Subcutaneous abdominal adipose tissue (tissue), 5 donors: Measurements from ENCODE around the gene IVL.

Experiments used
- H3K27ac ChIP-seq: one replicate; pipeline ENCODE4 v1.7.0; 2013; ENCODE audit warnings: low read depth, mild to moderate bottlenecking, inconsistent platforms, low read length, moderate library complexity
- H3K27me3 ChIP-seq, 5 donors: one replicate each; pipeline ENCODE4 v1.7.0; 2013; ENCODE audit warnings: low read length in 5 of 5, inconsistent platforms in 1 of 5; ENCODE audit not compliant: control insufficient read depth in 5 of 5, insufficient read depth in 4 of 5
- H3K36me3 ChIP-seq, 5 donors: one replicate each; pipeline ENCODE4 v1.7.0; 2013; ENCODE audit warnings: low read length in 5 of 5; ENCODE audit not compliant: control insufficient read depth in 5 of 5, insufficient read depth in 5 of 5
- H3K4me1 ChIP-seq, 5 donors: one replicate each; pipeline ENCODE4 v1.7.0; 2013; ENCODE audit warnings: low read length in 5 of 5, mild to moderate bottlenecking in 3 of 5, moderate library complexity in 1 of 5; ENCODE audit not compliant: control insufficient read depth in 5 of 5, insufficient read depth in 5 of 5
- H3K4me3 ChIP-seq, 5 donors: one replicate each; pipeline ENCODE4 v1.7.0; 2013; ENCODE audit warnings: low read length in 5 of 5, low read depth in 1 of 5
- H3K9ac ChIP-seq, 5 donors: one replicate each; pipeline ENCODE4 v1.7.0; 2013; ENCODE audit warnings: low read length in 5 of 5, mild to moderate bottlenecking in 4 of 5, moderate library complexity in 3 of 5
- H3K9me3 ChIP-seq, 5 donors: one replicate each; pipeline ENCODE4 v1.7.0; 2013; ENCODE audit warnings: low read length in 5 of 5; ENCODE audit not compliant: control insufficient read depth in 5 of 5
- donor health status: healthy.
- donor health status: healthy.
- donor health status: healthy.
- donor health status: healthy.
- donor health status: healthy.

IVL gene

DNA sequence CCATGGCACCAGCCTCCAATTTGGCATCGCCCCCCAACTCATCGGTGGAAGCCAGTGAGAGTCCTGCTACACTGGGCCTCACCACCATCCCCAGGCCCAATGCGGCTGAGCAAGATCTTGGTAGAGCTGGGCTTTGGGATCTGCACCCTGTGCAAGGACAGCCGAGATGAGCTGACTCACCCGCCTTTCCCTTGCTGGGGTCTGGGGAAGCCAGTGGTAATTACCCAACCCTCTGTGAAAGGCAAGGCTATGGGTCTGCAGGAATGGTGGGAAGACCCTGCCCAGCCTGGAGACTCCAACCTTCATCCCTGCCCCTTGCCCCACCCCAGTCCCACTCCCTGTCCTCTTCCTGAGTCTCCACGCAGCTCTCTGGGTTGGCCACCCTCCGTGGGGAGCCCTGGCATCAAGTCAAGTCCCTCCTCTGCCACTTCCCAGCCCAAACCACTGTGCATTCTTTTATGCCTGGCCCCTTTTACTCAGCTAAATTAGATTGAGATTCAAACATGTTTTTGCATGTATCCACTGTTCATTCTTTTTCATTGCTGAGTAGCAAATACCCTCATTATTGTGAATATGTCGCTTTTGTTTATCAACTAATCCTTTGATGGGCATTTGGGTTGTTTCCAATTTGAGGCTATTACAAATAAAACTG, 21.5 kb upstream of the IVL start:
- no peak overlapping the region for H3K9ac ChIP-seq
- H3K36me3 ChIP-seq = no peaks in the 10 kb centered on the region
- H3K27me3 ChIP-seq = peaks cover 0 to 2% (median 0%) of the 10 kb centered on the region in 5 donors
- H3K27ac ChIP-seq = no peak overlapping the region
- no peaks in the 10 kb centered on the region for H3K4me1 ChIP-seq
- no peak overlapping the region for H3K4me3 ChIP-seq
- no peaks in the 10 kb centered on the region for H3K9me3 ChIP-seq

DNA sequence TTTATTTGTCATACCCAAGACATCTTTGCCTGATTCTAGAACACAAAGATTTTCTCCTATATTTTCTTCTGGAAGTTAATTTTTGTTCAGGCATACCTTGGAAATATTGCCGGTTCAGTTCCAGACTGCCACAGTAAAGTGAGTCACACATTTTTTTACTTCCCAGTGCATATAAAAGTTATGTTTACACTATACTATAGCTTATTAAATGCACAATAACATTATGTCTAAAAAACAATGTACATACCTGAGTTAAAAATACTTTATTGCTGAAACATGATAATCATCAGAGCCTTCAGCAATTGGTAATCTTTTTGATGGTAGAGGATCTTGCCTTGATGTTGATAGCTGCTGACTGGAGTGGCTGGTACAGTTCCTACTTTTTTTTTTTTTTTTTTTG, 20.2 kb upstream of the IVL start:
- no peak overlapping the region for H3K4me3 ChIP-seq

DNA sequence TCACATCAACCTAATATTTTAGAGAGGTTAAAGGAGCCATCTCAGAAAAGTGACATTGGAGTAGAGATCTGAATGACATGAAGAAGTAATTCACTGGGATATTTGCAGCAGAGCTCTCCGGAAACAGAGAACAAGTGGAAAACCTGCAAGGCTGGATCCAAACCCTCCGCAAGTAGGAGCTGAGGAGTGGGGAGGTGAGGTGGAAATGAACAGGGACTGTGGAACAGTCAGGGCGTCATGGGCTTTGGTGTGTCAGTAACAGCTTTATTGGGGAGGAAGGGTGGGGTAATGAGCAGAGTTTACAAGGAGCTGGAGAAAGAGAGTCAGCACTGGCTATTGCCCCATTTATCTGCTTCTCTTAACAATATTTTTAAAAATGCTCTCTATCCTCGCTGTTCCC, 9.3 kb upstream of the IVL start:
- Histone ChIP-seq H3K9me3 (no peaks in the 10 kb centered on the region), H3K9ac (no peak overlapping the region), H3K4me3 (no peak overlapping the region), H3K27me3 (peaks cover 0 to 4% (median 0%) of the 10 kb centered on the region in 5 donors), H3K27ac (no peak overlapping the region), H3K36me3 (no peaks in the 10 kb centered on the region), H3K4me1 (no peaks in the 10 kb centered on the region)

More for the DNA sequence above, 20.2 kb upstream of the IVL start:
- Histone ChIP-seq H3K4me1 (no peaks in the 10 kb centered on the region), H3K36me3 (no peaks in the 10 kb centered on the region), H3K9me3 (no peaks in the 10 kb centered on the region), H3K27ac (no peak overlapping the region), H3K9ac (no peak overlapping the region), H3K27me3 (peaks cover 0 to 2% (median 0%) of the 10 kb centered on the region in 5 donors)

DNA sequence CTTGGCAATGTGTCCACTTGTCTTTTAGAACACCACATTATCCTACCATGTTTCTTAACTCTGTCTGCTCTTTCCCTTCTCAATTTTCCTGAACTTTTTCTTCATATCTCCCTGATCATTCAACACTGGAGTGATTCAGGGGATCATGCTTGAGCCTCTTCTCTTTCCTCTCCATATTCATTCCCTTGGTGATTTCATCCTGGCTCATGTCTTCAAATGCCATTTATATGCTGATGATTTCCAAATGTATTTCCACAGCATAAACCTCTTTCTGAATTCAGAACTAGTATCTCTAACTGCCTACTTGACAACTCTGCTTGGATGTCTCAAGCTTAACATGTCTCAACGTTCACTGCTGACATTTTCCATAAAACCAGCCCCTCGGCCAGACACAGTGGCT, 8.5 kb upstream of the IVL start:
- H3K4me3 ChIP-seq = no peak overlapping the region
- H3K9me3 ChIP-seq = no peaks in the 10 kb centered on the region
- H3K4me1 ChIP-seq = no peaks in the 10 kb centered on the region
- no peak overlapping the region for H3K9ac ChIP-seq
- H3K27me3 ChIP-seq = peaks cover 0 to 4% (median 0%) of the 10 kb centered on the region in 5 donors
- H3K27ac ChIP-seq = no peak overlapping the region
- H3K36me3 ChIP-seq = no peaks in the 10 kb centered on the region

- Histone ChIP-seq H3K4me3 (no peak overlapping the region), H3K27me3 (peaks cover 0 to 3% (median 2%) of the 10 kb centered on the region in 5 donors), H3K4me1 (no peaks in the 10 kb centered on the region), H3K36me3 (no peaks in the 10 kb centered on the region), H3K9me3 (peaks cover 0 to 3% (median 0%) of the 10 kb centered on the region in 5 donors), H3K9ac (no peak overlapping the region), H3K27ac (no peak overlapping the region)
These were observed 6.7 kb upstream of the IVL start for GRCh38 chr1:152901631-152902030.

DNA sequence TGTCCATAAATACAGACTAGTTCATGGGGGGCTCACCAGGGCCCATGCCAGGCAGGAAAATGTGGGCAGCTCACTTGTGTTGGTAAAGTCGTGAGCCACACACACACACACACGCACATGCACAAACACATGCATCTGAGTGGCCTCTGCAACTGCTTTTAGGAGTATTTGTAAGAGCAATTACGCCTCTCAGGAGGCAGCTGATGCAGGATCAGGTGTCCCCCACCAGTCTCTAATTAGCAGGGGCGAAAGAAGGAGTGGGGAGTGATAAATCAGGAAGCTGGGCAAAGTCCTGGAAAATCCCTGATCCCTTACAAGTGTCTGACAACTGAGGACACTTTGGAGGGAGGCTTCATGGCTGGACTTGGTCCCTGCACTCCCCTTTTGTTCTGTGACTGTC, 5.7 kb upstream of the IVL start:
- Histone ChIP-seq H3K9ac (no peak overlapping the region), H3K4me1 (no peaks in the 10 kb centered on the region), H3K27me3 (peaks cover 0 to 3% (median 0%) of the 10 kb centered on the region in 5 donors), H3K36me3 (no peaks in the 10 kb centered on the region), H3K4me3 (no peak overlapping the region), H3K27ac (no peak overlapping the region), H3K9me3 (peaks cover 0 to 3% (median 0%) of the 10 kb centered on the region in 5 donors)

DNA sequence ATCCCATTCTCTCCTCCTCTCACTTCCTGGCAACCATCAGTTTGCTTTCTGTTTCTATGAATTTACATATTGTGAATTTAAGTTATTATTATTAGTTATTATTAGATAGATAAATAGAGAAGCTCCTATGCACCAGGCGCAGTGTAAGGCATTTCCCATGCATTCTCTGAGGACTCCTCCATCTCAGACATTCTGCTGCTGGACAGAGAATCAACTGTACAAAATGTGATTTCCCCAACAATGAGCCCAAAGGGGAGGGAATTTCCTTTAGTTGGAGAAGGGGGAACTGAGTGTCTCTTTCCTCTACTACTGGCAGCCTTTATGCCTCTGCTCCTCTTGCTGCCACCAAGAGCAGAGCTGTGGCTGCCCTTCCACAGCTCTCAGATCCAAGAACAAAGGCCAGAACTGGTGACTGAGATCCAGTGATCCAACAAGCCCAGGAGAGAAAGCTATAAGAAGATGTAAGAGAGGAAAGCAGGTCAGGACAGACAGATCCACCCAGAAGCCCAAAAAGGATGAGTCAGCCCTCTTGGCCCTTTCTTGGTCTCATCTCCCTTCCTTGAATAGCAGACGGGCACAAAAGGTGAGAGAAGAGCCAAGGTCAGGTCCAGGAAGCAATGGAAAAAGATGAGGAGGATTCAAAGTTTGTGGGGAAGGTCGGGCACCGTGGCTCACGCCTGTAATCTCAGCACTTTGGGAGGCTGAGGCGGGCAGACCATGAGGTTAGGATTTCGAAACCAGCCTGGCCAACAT, 3.5 kb upstream of the IVL start:
- Histone ChIP-seq H3K27ac (no peak overlapping the region), H3K27me3 (peaks cover 0 to 7% (median 3%) of the 10 kb centered on the region in 5 donors)

GRCh38 chr1:152906023-152906565, 2.3 kb upstream of the IVL start:
- Histone ChIP-seq H3K27me3 (peaks cover 0 to 14% (median 10%) of the 10 kb centered on the region in 5 donors), H3K9me3 (peaks cover 0 to 13% (median 7%) of the 10 kb centered on the region in 5 donors), H3K4me3 (no peak overlapping the region), H3K4me1 (no peaks in the 10 kb centered on the region), H3K27ac (no peak overlapping the region), H3K36me3 (no peaks in the 10 kb centered on the region), H3K9ac (no peak overlapping the region)

More for the DNA sequence above, 3.5 kb upstream of the IVL start:
- H3K9ac ChIP-seq = no peak overlapping the region
- H3K4me1 ChIP-seq = no peaks in the 10 kb centered on the region
- no peaks in the 10 kb centered on the region for H3K36me3 ChIP-seq
- peaks cover 0 to 3% (median 0%) of the 10 kb centered on the region in 5 donors for H3K9me3 ChIP-seq
- no peak overlapping the region for H3K4me3 ChIP-seq

DNA sequence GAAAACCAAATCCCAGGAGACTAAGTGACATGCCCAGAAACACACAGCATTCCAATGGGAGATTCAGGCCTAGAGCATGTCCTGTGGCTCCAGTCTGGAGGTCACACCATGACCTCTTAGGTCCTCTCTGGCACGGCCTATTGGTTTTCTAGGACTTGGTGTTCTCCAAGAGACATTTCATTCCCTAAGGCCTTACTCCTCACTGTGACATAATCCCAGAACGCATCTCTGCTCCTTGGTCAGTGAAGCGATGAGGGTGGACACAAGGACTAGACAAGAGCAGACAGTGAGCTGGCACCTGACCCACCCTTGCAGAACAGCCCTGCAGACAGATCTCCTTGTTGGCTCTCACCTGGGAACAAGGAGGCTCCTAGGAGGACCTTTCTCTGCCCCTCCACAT, 860 bp downstream of the IVL start:
- Histone ChIP-seq H3K27ac (no peak overlapping the region), H3K36me3 (no peaks in the 10 kb centered on the region), H3K4me1 (no peaks in the 10 kb centered on the region), H3K9me3 (peaks cover 0 to 14% (median 10%) of the 10 kb centered on the region in 5 donors), H3K9ac (no peak overlapping the region), H3K4me3 (no peak overlapping the region), H3K27me3 (peaks cover 0 to 17% (median 10%) of the 10 kb centered on the region in 5 donors)

DNA sequence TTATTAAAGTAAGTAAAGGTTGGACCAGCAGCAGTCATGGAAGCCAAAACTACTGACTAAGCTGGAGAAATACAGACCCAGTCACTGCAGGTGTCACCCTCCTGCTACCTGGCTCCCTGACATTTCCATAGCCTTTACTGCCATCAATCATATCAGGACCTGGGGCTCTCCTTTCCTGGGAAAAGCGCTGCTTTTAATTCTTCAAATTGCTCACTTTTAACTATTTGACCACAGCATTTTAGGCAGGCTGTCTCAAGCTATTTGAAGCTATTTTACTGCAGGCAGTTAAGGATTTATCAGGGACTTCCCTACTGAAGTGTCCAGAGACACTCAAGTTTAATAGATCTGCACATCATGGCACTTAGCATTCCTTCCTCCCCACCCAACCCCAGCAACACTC, 4.1 kb downstream of the IVL start:
- H3K9ac ChIP-seq = no peak overlapping the region
- H3K4me3 ChIP-seq = no peak overlapping the region
- no peaks in the 10 kb centered on the region for H3K4me1 ChIP-seq
- no peak overlapping the region for H3K27ac ChIP-seq
- H3K9me3 ChIP-seq = peaks cover 0 to 20% (median 8%) of the 10 kb centered on the region in 5 donors
- no peaks in the 10 kb centered on the region for H3K36me3 ChIP-seq
- H3K27me3 ChIP-seq = peaks cover 0 to 14% (median 9%) of the 10 kb centered on the region in 5 donors
